ENCODE data around the gene HELZ2. TPM values are rescaled to one million over a fixed set of nuclear protein-coding genes. Genes with fewer than 3 reads are reported as not detected.

The HELZ2 gene
- total and polyA plus RNA-seq, 2 donors (not counting 1 experiment from before 2014, with no cell fraction given), result 36.3 to 52.6 TPM

DNA sequence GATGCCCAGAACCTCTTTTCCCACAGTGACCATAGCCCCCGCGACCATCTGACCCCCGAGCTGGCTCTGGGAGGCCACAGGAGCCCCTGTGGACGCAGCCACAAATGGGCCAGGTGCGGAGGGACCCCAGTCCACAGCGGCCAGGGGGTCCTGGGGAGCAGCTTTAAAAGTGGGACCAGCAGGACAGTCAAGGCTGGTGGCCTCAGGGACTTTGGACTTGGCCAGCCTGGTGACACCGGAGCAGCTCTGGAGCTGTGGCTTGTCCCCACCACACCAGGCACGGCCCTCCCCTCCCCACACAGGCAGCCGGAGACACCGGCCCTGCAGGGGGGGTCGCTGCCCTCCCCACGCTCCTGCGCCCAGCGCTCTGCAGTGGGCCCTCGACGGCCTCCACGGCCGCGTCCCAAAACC, 16.6 kb downstream of the HELZ2 start:
- no peak overlapping the region for H3K27ac ChIP-seq (ENCODE audit: low read length in 2 of 2)
- intact Hi-C loops (cut with micrococcal nuclease), result no loop called here
- H3K79me2 ChIP-seq (ENCODE audit: control insufficient read depth, insufficient read depth, low read length), result no peaks in the 10 kb centered on the region
- peaks cover 0 to 11% (median 0%) of the 10 kb centered on the region in 3 donors for H3K9me3 ChIP-seq (ENCODE audit: control extremely low read depth in 1 of 3, control insufficient read depth in 2 of 3, insufficient read depth in 1 of 3, low read length in 2 of 3)
- H3K9ac ChIP-seq (ENCODE audit: low read length), result no peak overlapping the region
- Mint-ChIP-seq H3K9me3 (ENCODE audit: insufficient read depth) (no peaks in the 10 kb centered on the region), H3K27me3 (no peaks in the 10 kb centered on the region), H3K27ac (no peak overlapping the region), H3K4me3 (no peak overlapping the region), H3K4me1 (peaks cover 26% of the 10 kb centered on the region)
- POLR2A ChIA-PET, result interaction anchor here (0.5 kb wide), 1 partner anchor 8 kb away, joined by 4 read pairs; no protein-coding TSS in a partner anchor
- no peak overlapping the region for H2AFZ ChIP-seq (ENCODE audit: insufficient read depth, low read depth, low read length, poor library complexity, severe bottlenecking)
- no peak overlapping the region for H3K4me2 ChIP-seq (replicated peaks; ENCODE audit: low read depth, low read length, poor library complexity, severe bottlenecking)
- H3K36me3 ChIP-seq (replicated peaks in 1 of 2; ENCODE audit: control extremely low read depth in 1 of 2, control insufficient read depth in 1 of 2, extremely low read depth in 1 of 2, insufficient read depth in 2 of 2, low read length in 1 of 2), result peaks cover 0 to 30% of the 10 kb centered on the region in 2 experiments
- peaks cover 34% of the 10 kb centered on the region for H4K20me1 ChIP-seq (ENCODE audit: control insufficient read depth, insufficient read depth, low read length, poor library complexity, severe bottlenecking)
- CTCF ChIA-PET, result interaction anchor here (1.0 to 1.2 kb wide), 3 partner anchors 9 to 19 kb away, joined by 3 read pairs; no protein-coding TSS in a partner anchor
- DNase-seq (no peak), ATAC-seq (ENCODE audit: low read depth) (no peak)
- peaks cover 23 to 35% of the 10 kb centered on the region in 2 donors for H3K4me1 ChIP-seq (ENCODE audit: control insufficient read depth in 2 of 2, insufficient read depth in 2 of 2, low read length in 2 of 2)
- TF ChIP-seq, protein P1, sequence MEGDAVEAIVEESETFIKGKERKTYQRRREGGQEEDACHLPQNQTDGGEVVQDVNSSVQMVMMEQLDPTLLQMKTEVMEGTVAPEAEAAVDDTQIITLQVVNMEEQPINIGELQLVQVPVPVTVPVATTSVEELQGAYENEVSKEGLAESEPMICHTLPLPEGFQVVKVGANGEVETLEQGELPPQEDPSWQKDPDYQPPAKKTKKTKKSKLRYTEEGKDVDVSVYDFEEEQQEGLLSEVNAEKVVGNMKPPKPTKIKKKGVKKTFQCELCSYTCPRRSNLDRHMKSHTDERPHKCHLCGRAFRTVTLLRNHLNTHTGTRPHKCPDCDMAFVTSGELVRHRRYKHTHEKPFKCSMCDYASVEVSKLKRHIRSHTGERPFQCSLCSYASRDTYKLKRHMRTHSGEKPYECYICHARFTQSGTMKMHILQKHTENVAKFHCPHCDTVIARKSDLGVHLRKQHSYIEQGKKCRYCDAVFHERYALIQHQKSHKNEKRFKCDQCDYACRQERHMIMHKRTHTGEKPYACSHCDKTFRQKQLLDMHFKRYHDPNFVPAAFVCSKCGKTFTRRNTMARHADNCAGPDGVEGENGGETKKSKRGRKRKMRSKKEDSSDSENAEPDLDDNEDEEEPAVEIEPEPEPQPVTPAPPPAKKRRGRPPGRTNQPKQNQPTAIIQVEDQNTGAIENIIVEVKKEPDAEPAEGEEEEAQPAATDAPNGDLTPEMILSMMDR (IDR thresholded peaks at IDR 0.05), result no peak
- TF ChIP-seq EZH2 (IDR thresholded peaks at IDR 0.05; ENCODE audit: borderline replicate concordance, insufficient read depth, low read depth, low read length, poor library complexity, severe bottlenecking), result no peak
- H3K27me3 ChIP-seq (replicated peaks in 1 of 4; ENCODE audit: control extremely low read depth in 1 of 4, control insufficient read depth in 3 of 4, insufficient read depth in 4 of 4, low read length in 3 of 4), result no peaks in the 10 kb centered on the region
- no peak overlapping the region for H3K4me3 ChIP-seq (ENCODE audit: control extremely low read depth in 1 of 5, extremely low read depth in 1 of 5, insufficient read depth in 1 of 5, low read depth in 2 of 5, low read length in 4 of 5)
- 98% methylated on average over 15 of the region's 19 CpGs for WGBS (ENCODE audit: insufficient coverage)

DNA sequence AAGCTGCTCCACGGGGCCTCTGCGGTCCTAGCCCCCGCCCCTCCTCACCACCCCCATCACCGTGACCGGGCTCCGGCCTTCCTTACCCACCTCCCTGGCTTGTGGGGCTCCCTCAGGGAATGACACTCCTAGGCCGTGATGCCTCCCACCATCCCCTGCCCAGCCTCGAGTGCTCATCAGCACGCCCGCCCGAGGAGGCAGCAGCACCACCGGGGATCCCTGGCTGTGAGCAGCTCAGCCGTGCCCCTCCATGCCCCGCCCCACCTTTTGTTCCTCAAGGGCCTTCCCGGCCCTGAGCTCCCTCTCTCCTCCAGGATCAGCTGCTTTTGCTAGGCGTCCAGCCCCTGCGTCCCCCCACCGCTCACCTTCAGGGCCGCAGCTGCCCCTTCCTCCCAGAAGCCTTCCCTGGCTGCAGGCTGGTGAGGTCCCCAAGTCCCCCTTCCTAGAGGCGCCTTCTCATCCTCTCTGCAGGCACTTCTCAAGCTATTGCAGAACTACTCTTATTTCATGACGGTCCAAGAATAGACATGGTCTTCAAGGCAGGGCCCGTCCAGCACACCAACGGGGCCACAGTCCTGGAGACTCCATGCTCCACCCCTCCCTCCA, 17.1 kb downstream of the HELZ2 start:
- no peaks in the 10 kb centered on the region for H3K9me3 Mint-ChIP-seq (ENCODE audit: insufficient read depth)
- no peak overlapping the region for H3K27ac Mint-ChIP-seq
- intact Hi-C loops (cut with micrococcal nuclease), result no loop called here
- ATAC-seq (ENCODE audit: low read depth) (no peak), DNase-seq (no peak)
- Histone ChIP-seq H3K9ac (ENCODE audit: low read length) (no peak overlapping the region), H3K27ac (ENCODE audit: low read length in 2 of 2) (no peak overlapping the region), H2AFZ (ENCODE audit: insufficient read depth, low read depth, low read length, poor library complexity, severe bottlenecking) (no peak overlapping the region), H3K27me3 (replicated peaks in 1 of 4; ENCODE audit: control extremely low read depth in 1 of 4, control insufficient read depth in 3 of 4, insufficient read depth in 4 of 4, low read length in 3 of 4) (no peaks in the 10 kb centered on the region), H3K4me1 (ENCODE audit: control insufficient read depth in 2 of 2, insufficient read depth in 2 of 2, low read length in 2 of 2) (peaks cover 28 to 36% of the 10 kb centered on the region in 2 donors), H3K79me2 (ENCODE audit: control insufficient read depth, insufficient read depth, low read length) (no peaks in the 10 kb centered on the region), H3K9me3 (ENCODE audit: control extremely low read depth in 1 of 3, control insufficient read depth in 2 of 3, insufficient read depth in 1 of 3, low read length in 2 of 3) (peaks cover 0 to 11% (median 0%) of the 10 kb centered on the region in 3 donors), H3K36me3 (replicated peaks in 1 of 2; ENCODE audit: control extremely low read depth in 1 of 2, control insufficient read depth in 1 of 2, extremely low read depth in 1 of 2, insufficient read depth in 2 of 2, low read length in 1 of 2) (peaks cover 0 to 25% of the 10 kb centered on the region in 2 experiments), H4K20me1 (ENCODE audit: control insufficient read depth, insufficient read depth, low read length, poor library complexity, severe bottlenecking) (peaks cover 29% of the 10 kb centered on the region), H3K4me3 (ENCODE audit: control extremely low read depth in 1 of 5, extremely low read depth in 1 of 5, insufficient read depth in 1 of 5, low read depth in 2 of 5, low read length in 4 of 5) (no peak overlapping the region), H3K4me2 (replicated peaks; ENCODE audit: low read depth, low read length, poor library complexity, severe bottlenecking) (no peak overlapping the region)
- ChIA-PET CTCF (interaction anchor here (1.0 to 1.2 kb wide), 3 partner anchors 10 to 19 kb away, joined by 3 read pairs; no protein-coding TSS in a partner anchor), POLR2A (no interaction called here)
- H3K4me3 Mint-ChIP-seq, result no peak overlapping the region
- TF ChIP-seq EZH2 (IDR thresholded peaks at IDR 0.05; ENCODE audit: borderline replicate concordance, insufficient read depth, low read depth, low read length, poor library complexity, severe bottlenecking), result no peak
- TF ChIP-seq, protein P1 (IDR thresholded peaks at IDR 0.05), result no peak
- no peaks in the 10 kb centered on the region for H3K27me3 Mint-ChIP-seq
- H3K4me1 Mint-ChIP-seq, result peaks cover 31% of the 10 kb centered on the region
- WGBS (ENCODE audit: insufficient coverage), result 88% methylated on average over 21 of the region's 23 CpGs
